Measurements from ENCODE around the gene CDC40.

Gene CDC40

DNA sequence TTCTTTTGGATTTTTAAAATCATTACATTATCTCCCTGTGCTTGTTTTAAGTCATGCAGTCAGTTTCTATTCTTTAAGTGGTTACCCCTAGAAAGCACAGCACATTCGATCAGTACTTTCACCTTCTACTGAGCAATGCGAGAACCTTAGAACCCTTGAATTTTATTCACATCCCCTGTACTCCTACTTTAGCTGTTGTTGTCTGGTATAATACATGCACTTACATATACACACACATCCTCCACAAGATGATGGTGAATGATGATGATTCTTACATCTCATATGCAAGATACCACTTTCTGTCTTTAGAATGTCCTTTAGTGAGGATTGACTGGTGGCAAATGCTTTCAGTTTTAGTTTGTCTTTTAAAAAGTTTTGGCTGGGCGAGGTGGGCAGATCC is 5.7 kb downstream of the CDC40 start:
- H3K79me2 ChIP-seq, result peaks cover 65% of the 10 kb centered on the region
- no peak overlapping the region for H3K4me3 ChIP-seq (ENCODE audit: low read depth, low read length)
- no peak overlapping the region for H3K9ac ChIP-seq
- no peak overlapping the region for H3K27ac ChIP-seq
- H2AFZ ChIP-seq, result no peak overlapping the region
- H3K4me1 ChIP-seq, result peaks cover 20% of the 10 kb centered on the region
- no peak overlapping the region for H3K4me2 ChIP-seq (ENCODE audit: low read length)
- no peaks in the 10 kb centered on the region for H3K9me3 ChIP-seq (ENCODE audit: control insufficient read depth, low read length)
- H3K36me3 ChIP-seq (ENCODE audit: control insufficient read depth, insufficient read depth, low read length), result no peaks in the 10 kb centered on the region
- TF ChIP-seq, protein P1, sequence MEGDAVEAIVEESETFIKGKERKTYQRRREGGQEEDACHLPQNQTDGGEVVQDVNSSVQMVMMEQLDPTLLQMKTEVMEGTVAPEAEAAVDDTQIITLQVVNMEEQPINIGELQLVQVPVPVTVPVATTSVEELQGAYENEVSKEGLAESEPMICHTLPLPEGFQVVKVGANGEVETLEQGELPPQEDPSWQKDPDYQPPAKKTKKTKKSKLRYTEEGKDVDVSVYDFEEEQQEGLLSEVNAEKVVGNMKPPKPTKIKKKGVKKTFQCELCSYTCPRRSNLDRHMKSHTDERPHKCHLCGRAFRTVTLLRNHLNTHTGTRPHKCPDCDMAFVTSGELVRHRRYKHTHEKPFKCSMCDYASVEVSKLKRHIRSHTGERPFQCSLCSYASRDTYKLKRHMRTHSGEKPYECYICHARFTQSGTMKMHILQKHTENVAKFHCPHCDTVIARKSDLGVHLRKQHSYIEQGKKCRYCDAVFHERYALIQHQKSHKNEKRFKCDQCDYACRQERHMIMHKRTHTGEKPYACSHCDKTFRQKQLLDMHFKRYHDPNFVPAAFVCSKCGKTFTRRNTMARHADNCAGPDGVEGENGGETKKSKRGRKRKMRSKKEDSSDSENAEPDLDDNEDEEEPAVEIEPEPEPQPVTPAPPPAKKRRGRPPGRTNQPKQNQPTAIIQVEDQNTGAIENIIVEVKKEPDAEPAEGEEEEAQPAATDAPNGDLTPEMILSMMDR (IDR thresholded peaks at IDR 0.05), result no peak
- no peaks in the 10 kb centered on the region for H3K27me3 ChIP-seq (ENCODE audit: control insufficient read depth, insufficient read depth, low read length)

DNA sequence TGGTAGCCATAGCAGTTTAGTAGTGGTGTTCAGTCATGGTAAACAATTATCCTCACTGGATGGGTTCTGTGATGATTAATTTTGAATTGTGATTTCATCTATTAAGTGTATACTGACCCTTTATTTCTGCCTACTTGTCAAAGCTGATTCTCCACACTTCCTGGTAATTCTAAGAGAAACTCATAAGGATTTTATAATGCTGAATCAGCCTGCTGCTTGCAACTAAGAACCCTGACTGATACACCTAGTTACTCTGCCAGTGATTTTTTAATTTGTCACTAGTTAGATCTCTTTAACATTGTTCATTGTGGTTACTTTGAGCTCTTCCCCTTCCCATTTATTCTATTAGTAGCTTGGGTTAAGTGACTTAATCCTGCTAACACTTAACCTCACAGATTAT is 8.6 kb downstream of the CDC40 start:
- Histone ChIP-seq H3K4me3 (ENCODE audit: low read depth, low read length) (no peak overlapping the region), H3K9ac (no peak overlapping the region), H3K9me3 (ENCODE audit: control insufficient read depth, low read length) (no peaks in the 10 kb centered on the region), H3K4me1 (peaks cover 3% of the 10 kb centered on the region), H3K27ac (no peak overlapping the region), H3K79me2 (peaks cover 49% of the 10 kb centered on the region), H3K27me3 (ENCODE audit: control insufficient read depth, insufficient read depth, low read length) (no peaks in the 10 kb centered on the region), H2AFZ (no peak overlapping the region), H3K4me2 (ENCODE audit: low read length) (no peak overlapping the region), H3K36me3 (ENCODE audit: control insufficient read depth, insufficient read depth, low read length) (no peaks in the 10 kb centered on the region)
- TF ChIP-seq, protein P1 (IDR thresholded peaks at IDR 0.05), result no peak

DNA sequence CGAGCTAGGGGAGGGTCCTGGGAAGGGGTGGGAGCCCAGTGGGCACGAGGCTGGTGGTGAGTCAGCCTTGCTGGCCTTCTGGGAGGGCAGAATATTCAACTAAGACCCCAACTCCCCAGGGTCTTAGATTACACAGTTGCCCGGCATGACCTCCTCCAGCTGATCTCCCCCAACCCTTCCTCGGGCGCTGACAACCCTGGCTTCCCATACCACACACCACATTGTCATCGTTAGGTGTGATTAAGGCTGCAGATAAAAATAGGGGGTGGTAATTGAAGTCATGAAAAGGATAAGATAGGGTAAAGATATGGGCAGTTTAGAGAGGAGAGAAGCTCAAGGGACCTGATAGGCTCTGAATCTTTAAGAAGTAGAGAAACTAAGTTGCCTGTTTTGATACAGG is 10.5 kb downstream of the CDC40 start:
- H3K9me3 ChIP-seq (ENCODE audit: control insufficient read depth, low read length), result no peaks in the 10 kb centered on the region
- H2AFZ ChIP-seq, result no peak overlapping the region
- no peak overlapping the region for H3K4me3 ChIP-seq (ENCODE audit: low read depth, low read length)
- no peak overlapping the region for H3K4me2 ChIP-seq (ENCODE audit: low read length)
- no peaks in the 10 kb centered on the region for H3K27me3 ChIP-seq (ENCODE audit: control insufficient read depth, insufficient read depth, low read length)
- no peaks in the 10 kb centered on the region for H3K36me3 ChIP-seq (ENCODE audit: control insufficient read depth, insufficient read depth, low read length)
- H3K9ac ChIP-seq, result no peak overlapping the region
- no peak overlapping the region for H3K27ac ChIP-seq
- TF ChIP-seq, protein P1 (IDR thresholded peaks at IDR 0.05), result no peak
- H3K79me2 ChIP-seq, result peaks cover 46% of the 10 kb centered on the region
- H3K4me1 ChIP-seq, result peaks cover 3% of the 10 kb centered on the region

DNA sequence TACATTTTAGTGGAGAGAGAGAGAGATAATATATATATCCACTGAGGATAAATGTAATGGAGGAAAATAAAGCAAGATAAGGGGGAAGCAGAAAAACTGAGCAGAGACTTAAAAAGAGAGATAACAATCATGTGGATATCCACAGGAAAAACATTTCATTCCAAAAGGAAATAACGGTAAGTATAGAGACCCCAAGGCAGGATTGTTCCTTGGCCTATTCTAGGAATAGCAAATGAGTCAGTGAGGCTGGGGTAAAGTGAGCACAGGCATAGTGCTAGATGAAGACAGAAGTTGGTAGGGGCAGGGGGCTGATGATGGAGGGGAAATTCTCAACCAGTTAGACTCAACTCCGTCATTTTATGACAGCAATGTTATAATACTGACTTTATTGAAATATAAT is 11.2 kb downstream of the CDC40 start:
- Histone ChIP-seq H3K4me2 (ENCODE audit: low read length) (no peak overlapping the region), H3K4me1 (peaks cover 3% of the 10 kb centered on the region), H3K36me3 (ENCODE audit: control insufficient read depth, insufficient read depth, low read length) (no peaks in the 10 kb centered on the region), H3K9me3 (ENCODE audit: control insufficient read depth, low read length) (no peaks in the 10 kb centered on the region), H2AFZ (no peak overlapping the region), H3K79me2 (peaks cover 42% of the 10 kb centered on the region), H3K9ac (no peak overlapping the region), H3K27ac (no peak overlapping the region), H3K27me3 (ENCODE audit: control insufficient read depth, insufficient read depth, low read length) (no peaks in the 10 kb centered on the region), H3K4me3 (ENCODE audit: low read depth, low read length) (no peak overlapping the region)
- TF ChIP-seq, protein P1 (IDR thresholded peaks at IDR 0.05), result no peak

DNA sequence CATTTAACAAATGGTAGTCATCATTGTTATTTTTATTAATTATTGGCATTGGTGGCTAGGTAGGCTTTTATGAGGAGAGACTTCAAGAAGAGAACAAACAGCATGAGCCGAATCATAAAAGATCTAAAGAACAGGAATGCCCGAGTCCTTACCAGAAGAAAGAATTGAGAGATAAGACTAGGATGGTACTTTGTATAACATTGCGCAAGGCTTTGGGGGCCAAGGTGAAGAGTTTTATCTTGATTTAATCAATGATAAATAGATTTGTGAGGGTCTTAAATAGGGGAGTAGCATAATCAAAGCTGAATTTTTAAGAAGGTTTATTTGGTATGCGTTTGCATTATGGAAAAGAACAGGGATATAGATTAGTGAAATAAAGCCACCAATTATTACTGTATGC is 15.4 kb downstream of the CDC40 start:
- Histone ChIP-seq H3K27me3 (ENCODE audit: control insufficient read depth, insufficient read depth, low read length) (no peaks in the 10 kb centered on the region), H3K9me3 (ENCODE audit: control insufficient read depth, low read length) (no peaks in the 10 kb centered on the region), H3K79me2 (peaks cover 18% of the 10 kb centered on the region), H3K36me3 (ENCODE audit: control insufficient read depth, insufficient read depth, low read length) (no peaks in the 10 kb centered on the region), H3K4me2 (ENCODE audit: low read length) (no peak overlapping the region), H3K4me1 (peaks cover 3% of the 10 kb centered on the region), H2AFZ (no peak overlapping the region), H3K27ac (no peak overlapping the region), H3K4me3 (ENCODE audit: low read depth, low read length) (no peak overlapping the region), H3K9ac (no peak overlapping the region)
- TF ChIP-seq, protein P1 (IDR thresholded peaks at IDR 0.05), result no peak

All from parathyroid adenoma (tissue), 2 donors.